ENCODE measurements around the gene MYDGF.

DNA sequence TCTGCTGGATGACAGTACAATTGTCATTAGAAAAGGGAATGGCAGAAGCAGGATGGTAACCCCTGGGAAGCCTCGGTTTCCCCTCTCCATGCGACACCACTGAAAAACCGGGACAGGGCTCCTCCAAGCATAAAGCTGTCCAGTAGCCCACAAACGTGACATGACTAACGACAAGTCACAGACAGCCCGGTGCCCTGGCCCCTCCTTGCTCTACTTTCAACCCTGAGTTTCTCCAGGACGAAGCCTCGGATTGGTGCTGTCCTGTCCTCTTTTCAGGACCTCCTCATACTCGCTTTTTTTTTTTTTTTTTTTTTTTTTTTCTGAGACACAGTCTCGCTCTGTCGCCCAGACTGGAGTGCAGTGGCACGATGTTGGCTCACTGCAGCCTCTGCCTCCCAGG, 37.2 kb upstream of the MYDGF start:
- no peak for TF ChIP-seq POLR2A (IDR thresholded peaks at IDR 0.05)
- TF ChIP-seq, protein P1, sequence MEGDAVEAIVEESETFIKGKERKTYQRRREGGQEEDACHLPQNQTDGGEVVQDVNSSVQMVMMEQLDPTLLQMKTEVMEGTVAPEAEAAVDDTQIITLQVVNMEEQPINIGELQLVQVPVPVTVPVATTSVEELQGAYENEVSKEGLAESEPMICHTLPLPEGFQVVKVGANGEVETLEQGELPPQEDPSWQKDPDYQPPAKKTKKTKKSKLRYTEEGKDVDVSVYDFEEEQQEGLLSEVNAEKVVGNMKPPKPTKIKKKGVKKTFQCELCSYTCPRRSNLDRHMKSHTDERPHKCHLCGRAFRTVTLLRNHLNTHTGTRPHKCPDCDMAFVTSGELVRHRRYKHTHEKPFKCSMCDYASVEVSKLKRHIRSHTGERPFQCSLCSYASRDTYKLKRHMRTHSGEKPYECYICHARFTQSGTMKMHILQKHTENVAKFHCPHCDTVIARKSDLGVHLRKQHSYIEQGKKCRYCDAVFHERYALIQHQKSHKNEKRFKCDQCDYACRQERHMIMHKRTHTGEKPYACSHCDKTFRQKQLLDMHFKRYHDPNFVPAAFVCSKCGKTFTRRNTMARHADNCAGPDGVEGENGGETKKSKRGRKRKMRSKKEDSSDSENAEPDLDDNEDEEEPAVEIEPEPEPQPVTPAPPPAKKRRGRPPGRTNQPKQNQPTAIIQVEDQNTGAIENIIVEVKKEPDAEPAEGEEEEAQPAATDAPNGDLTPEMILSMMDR (IDR thresholded peaks at IDR 0.05), result no peak

Data from adrenal gland (tissue), 5 donors.